ENCODE results near the gene CWC25.

DNA sequence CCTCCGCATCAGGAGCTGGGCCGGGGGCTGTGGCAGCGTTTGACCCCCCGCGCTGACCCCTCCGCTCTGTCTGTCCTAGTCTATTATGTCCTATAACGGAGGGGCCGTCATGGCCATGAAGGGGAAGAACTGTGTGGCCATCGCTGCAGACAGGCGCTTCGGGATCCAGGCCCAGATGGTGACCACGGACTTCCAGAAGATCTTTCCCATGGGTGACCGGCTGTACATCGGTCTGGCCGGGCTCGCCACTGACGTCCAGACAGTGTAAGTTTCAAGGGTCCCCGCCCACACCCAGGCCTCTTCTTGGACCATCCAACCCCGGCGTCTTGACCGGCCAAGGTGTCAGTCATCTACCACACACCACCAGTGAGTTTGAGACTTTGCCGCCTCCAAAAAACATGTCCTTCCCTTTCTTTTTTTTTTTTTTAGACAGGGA lies 72.0 kb downstream of the CWC25 start:
- TF ChIP-seq EZH2 (IDR thresholded peaks at IDR 0.05; ENCODE audit: insufficient read depth, low read length), result no peak
- TF ChIP-seq, protein P1, sequence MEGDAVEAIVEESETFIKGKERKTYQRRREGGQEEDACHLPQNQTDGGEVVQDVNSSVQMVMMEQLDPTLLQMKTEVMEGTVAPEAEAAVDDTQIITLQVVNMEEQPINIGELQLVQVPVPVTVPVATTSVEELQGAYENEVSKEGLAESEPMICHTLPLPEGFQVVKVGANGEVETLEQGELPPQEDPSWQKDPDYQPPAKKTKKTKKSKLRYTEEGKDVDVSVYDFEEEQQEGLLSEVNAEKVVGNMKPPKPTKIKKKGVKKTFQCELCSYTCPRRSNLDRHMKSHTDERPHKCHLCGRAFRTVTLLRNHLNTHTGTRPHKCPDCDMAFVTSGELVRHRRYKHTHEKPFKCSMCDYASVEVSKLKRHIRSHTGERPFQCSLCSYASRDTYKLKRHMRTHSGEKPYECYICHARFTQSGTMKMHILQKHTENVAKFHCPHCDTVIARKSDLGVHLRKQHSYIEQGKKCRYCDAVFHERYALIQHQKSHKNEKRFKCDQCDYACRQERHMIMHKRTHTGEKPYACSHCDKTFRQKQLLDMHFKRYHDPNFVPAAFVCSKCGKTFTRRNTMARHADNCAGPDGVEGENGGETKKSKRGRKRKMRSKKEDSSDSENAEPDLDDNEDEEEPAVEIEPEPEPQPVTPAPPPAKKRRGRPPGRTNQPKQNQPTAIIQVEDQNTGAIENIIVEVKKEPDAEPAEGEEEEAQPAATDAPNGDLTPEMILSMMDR (IDR thresholded peaks at IDR 0.05; ENCODE audit: insufficient read depth, low read depth, low read length), result no peak

Data from astrocyte (in vitro differentiated cells and primary cell).